ENCODE measurements around the gene SEZ6L2.
"Not testable (repeated sequence)": the region's sequence is repeated elsewhere in the genome, so short reads cannot be mapped to it uniquely, and the experiment has no call there.

The SEZ6L2 gene

DNA sequence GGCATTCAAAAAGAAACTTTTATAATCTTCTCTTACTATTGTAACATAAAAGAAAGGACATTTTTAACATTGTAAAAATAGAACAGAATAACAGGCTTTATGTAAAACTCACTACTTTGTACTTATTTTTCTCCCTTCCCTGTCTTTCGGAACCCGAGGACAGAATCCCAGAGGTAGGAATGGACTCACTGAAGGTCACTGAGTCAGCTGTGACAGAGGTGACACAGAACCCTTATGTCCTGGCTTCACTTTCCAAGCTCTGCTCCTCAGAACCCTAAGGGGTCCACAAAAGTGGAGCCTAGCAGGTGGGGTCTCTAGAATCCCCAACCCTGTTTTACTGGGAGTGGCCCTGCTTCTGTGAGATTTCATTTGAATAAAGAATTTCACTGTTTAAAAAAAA lies 23.0 kb upstream of the SEZ6L2 start:
- H3K36me3 ChIP-seq (ENCODE audit: control insufficient read depth in 1 of 2, insufficient read depth in 2 of 2, low read length in 2 of 2): peaks cover 20 to 37% of the 10 kb centered on the region in 2 donors
- H3K27ac ChIP-seq (ENCODE audit: low read length): no peak overlapping the region

DNA sequence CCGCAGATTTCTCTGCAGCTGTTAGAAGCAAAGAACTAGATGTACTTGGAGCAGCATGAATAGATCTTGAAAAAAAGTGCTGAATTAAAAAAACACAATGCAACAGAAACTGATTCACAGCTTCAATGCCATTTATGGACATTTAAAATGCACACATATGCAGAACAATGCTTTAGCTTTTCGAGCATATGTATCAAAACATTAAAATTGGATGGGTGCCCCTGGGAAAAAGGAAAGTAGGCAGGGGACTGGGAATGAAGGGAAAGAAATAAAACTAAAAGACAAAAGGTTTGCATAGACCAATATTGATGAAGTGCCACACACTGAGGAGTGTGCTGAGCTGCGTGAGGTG lies 21.7 kb upstream of the SEZ6L2 start:
- H3K4me1 ChIP-seq (ENCODE audit: control insufficient read depth in 1 of 2, insufficient read depth in 2 of 2, low read length in 2 of 2): peaks cover 0 to 9% of the 10 kb centered on the region in 2 donors
- H3K9me3 ChIP-seq (ENCODE audit: control insufficient read depth in 1 of 2, low read length in 2 of 2): no peaks in the 10 kb centered on the region
- H3K36me3 ChIP-seq (ENCODE audit: control insufficient read depth in 1 of 2, insufficient read depth in 2 of 2, low read length in 2 of 2): peaks cover 20 to 41% of the 10 kb centered on the region in 2 donors
- no peaks in the 10 kb centered on the region for H3K27me3 ChIP-seq (ENCODE audit: low read depth, low read length)
- H3K4me3 ChIP-seq (ENCODE audit: low read depth in 1 of 2, low read length in 2 of 2): no peak overlapping the region
- H3K27ac ChIP-seq (ENCODE audit: low read length): no peak overlapping the region

More for the DNA sequence above, 23.0 kb upstream of the SEZ6L2 start:
- no peaks in the 10 kb centered on the region for H3K9me3 ChIP-seq (ENCODE audit: control insufficient read depth in 1 of 2, low read length in 2 of 2)
- H3K4me3 ChIP-seq (ENCODE audit: low read depth in 1 of 2, low read length in 2 of 2): no peak overlapping the region
- H3K4me1 ChIP-seq (ENCODE audit: control insufficient read depth in 1 of 2, insufficient read depth in 2 of 2, low read length in 2 of 2): peaks cover 6 to 15% of the 10 kb centered on the region in 2 donors
- no peaks in the 10 kb centered on the region for H3K27me3 ChIP-seq (ENCODE audit: low read depth, low read length)

DNA sequence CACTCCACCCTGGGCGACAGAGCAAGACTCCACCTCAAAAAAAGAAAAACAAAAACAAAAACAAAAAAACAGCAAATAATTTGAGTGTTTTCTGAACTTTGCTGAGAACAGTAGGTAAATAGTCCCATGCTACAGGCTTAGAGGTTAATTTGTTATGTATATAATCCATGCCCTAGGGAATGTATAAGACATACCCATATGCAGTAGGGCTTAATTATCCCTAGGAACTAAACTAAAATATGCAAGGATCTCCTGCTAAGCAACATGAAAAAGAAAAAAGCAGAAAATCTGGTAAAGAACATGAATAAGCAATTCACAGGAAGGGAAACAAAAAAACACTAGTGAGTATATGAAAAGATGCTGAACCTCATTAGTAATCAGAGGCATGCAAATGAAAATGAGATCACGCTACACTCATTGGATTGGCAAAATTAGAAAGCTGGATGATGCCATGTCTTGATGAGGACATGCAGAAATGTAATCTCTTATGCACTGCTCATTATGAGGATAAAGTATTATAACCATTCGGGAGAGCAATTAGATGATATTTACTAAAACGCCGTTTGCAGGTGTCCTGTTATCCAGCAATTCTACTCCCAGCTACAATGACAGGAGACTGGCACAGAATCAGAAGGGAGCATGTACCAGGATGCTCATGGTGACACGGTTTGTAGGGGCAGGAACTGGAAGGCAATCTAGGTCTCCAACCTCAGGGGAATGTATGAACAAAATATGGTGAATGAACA lies 21.1 kb upstream of the SEZ6L2 start:
- H3K4me1 ChIP-seq (ENCODE audit: control insufficient read depth in 1 of 2, insufficient read depth in 2 of 2, low read length in 2 of 2): peaks cover 0 to 8% of the 10 kb centered on the region in 2 donors
- no peak overlapping the region for H3K4me3 ChIP-seq (ENCODE audit: low read depth in 1 of 2, low read length in 2 of 2)
- H3K9me3 ChIP-seq (ENCODE audit: control insufficient read depth in 1 of 2, low read length in 2 of 2): no peaks in the 10 kb centered on the region
- no peaks in the 10 kb centered on the region for H3K27me3 ChIP-seq (ENCODE audit: low read depth, low read length)
- no peak overlapping the region for H3K27ac ChIP-seq (ENCODE audit: low read length)
- peaks cover 20 to 41% of the 10 kb centered on the region in 2 donors for H3K36me3 ChIP-seq (ENCODE audit: control insufficient read depth in 1 of 2, insufficient read depth in 2 of 2, low read length in 2 of 2)

DNA sequence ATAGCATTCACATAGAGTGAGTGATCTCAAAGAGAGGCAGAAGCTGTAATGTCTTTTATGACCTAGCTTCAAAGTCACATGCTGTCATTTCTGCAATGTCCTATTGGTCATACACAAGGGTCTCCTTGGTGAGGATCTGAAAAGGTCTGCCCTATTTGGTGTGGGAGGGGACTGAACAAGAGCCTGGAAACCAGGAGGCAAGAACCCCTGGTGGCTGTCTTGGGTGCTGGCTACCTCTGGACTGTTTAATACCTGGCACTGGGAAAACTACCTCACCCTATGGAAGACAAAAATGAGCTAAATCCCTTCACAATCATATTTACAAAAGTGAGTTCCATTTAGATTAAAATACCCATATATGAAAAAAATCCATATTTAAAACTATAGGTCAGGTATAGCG lies 17.6 kb upstream of the SEZ6L2 start:
- no peak overlapping the region for H3K27ac ChIP-seq (ENCODE audit: low read length)
- no peaks in the 10 kb centered on the region for H3K4me1 ChIP-seq (ENCODE audit: control insufficient read depth in 1 of 2, insufficient read depth in 2 of 2, low read length in 2 of 2)
- H3K4me3 ChIP-seq (ENCODE audit: low read depth in 1 of 2, low read length in 2 of 2): no peak overlapping the region
- no peaks in the 10 kb centered on the region for H3K27me3 ChIP-seq (ENCODE audit: low read depth, low read length)
- H3K36me3 ChIP-seq (ENCODE audit: control insufficient read depth in 1 of 2, insufficient read depth in 2 of 2, low read length in 2 of 2): peaks cover 14 to 31% of the 10 kb centered on the region in 2 donors
- no peaks in the 10 kb centered on the region for H3K9me3 ChIP-seq (ENCODE audit: control insufficient read depth in 1 of 2, low read length in 2 of 2)

DNA sequence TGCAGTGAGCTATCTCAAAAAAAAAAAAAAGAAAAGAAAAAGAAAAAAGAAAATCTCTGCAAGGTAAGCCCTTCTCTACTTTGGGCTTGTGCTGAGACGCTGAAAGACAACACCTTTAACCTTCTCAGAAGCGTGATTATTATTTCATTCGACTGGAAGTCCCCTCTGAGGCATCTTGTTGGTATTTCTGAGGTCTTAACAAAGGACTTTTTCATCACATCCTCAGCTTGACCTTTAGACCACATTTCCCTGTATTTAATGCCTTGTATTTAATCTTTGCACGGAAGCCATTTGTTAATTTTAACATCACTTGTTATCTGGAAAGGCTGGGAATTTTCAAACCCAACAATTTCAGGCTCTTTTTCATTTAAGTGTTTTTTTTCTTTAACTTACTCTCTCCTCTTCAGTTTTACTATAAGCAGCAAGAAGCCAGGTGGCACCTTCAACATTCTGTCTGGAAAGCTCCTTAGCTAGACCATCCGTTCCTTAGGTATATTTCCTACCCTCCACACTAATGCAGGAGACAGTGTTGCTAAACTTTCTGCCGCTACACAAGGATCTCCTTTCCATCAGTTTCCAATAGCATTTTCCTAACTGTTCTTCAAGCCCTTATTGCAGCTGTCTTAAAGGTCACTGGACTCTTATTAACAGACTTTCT lies 16.4 kb upstream of the SEZ6L2 start:
- no peak overlapping the region for H3K27ac ChIP-seq (ENCODE audit: low read length)
- no peaks in the 10 kb centered on the region for H3K9me3 ChIP-seq (ENCODE audit: control insufficient read depth in 1 of 2, low read length in 2 of 2)
- no peak overlapping the region for H3K4me3 ChIP-seq (ENCODE audit: low read depth in 1 of 2, low read length in 2 of 2)
- H3K4me1 ChIP-seq (ENCODE audit: control insufficient read depth in 1 of 2, insufficient read depth in 2 of 2, low read length in 2 of 2): no peaks in the 10 kb centered on the region
- H3K27me3 ChIP-seq (ENCODE audit: low read depth, low read length): no peaks in the 10 kb centered on the region
- peaks cover 5 to 20% of the 10 kb centered on the region in 2 donors for H3K36me3 ChIP-seq (ENCODE audit: control insufficient read depth in 1 of 2, insufficient read depth in 2 of 2, low read length in 2 of 2)

DNA sequence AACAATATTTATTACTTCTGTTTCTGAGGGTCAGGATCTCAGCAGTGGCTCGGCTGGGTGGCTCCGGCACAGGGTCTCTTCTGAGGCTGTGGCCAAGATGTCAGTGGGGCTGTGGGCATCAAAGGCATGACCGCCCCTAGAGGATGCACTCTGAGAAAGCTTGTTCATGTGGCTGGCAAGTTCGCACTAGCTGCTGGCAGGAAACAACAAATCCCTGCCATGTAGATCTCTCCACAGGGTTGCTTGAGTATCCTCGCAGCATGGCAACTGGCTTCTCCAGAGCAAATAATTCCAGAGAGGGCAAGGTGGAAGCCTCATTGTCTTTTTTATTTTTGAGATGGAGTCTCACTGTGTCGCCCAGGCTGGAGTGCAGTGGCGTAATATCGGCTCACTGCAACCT lies 14.2 kb upstream of the SEZ6L2 start:
- H3K27ac ChIP-seq (ENCODE audit: low read length): no peak overlapping the region
- H3K4me3 ChIP-seq (ENCODE audit: low read depth in 1 of 2, low read length in 2 of 2): no peak overlapping the region
- H3K9me3 ChIP-seq (ENCODE audit: control insufficient read depth in 1 of 2, low read length in 2 of 2): no peaks in the 10 kb centered on the region
- H3K36me3 ChIP-seq (ENCODE audit: control insufficient read depth in 1 of 2, insufficient read depth in 2 of 2, low read length in 2 of 2): peaks cover 0 to 4% of the 10 kb centered on the region in 2 donors
- no peaks in the 10 kb centered on the region for H3K4me1 ChIP-seq (ENCODE audit: control insufficient read depth in 1 of 2, insufficient read depth in 2 of 2, low read length in 2 of 2)
- no peaks in the 10 kb centered on the region for H3K27me3 ChIP-seq (ENCODE audit: low read depth, low read length)

DNA sequence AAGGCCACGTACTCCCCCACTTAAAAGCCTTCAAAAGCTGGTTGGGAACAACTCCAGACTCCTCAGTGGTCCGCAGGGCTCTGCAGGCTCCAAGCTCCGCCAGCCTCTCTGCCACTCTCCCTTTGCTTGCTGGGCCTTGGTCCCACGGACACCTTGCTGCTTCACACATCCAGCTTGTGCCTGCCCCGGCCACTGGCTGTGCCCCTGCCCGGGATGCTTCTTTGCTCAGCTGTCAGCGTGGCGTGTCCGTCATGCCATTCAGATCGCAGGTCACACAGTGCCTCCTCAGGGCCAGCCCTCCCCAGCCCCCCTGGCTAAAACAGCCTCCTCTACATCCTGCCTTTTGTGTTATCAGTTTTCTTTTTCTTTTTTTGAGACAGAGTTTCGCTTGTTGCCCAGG lies 12.7 kb upstream of the SEZ6L2 start:
- H3K27ac ChIP-seq (ENCODE audit: low read length): no peak overlapping the region
- no peaks in the 10 kb centered on the region for H3K9me3 ChIP-seq (ENCODE audit: control insufficient read depth in 1 of 2, low read length in 2 of 2)
- H3K36me3 ChIP-seq (ENCODE audit: control insufficient read depth in 1 of 2, insufficient read depth in 2 of 2, low read length in 2 of 2): peaks cover 0 to 4% of the 10 kb centered on the region in 2 donors
- no peaks in the 10 kb centered on the region for H3K27me3 ChIP-seq (ENCODE audit: low read depth, low read length)
- no peaks in the 10 kb centered on the region for H3K4me1 ChIP-seq (ENCODE audit: control insufficient read depth in 1 of 2, insufficient read depth in 2 of 2, low read length in 2 of 2)
- H3K4me3 ChIP-seq (ENCODE audit: low read depth in 1 of 2, low read length in 2 of 2): no peak overlapping the region

DNA sequence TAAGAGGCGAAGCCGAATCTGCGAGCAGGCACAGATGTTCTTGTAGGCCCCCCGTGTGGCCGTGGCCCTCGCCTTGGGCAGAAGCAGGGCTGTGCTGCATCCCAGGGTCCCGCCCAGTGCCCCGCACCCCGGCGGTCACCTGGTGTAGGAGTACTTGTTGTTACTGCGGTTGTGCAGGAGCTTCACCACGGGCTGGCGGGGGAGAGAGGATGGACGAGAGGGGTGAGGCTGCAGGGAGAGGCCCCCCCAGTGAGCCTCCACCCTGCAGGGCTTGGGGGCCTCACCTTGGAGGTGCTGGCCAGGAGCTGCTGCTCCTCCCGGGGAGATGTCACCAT lies 12.3 kb upstream of the SEZ6L2 start:
- H3K4me3 ChIP-seq (ENCODE audit: low read depth in 1 of 2, low read length in 2 of 2): no peak overlapping the region
- no peaks in the 10 kb centered on the region for H3K9me3 ChIP-seq (ENCODE audit: control insufficient read depth in 1 of 2, low read length in 2 of 2)
- peaks cover 0 to under 1% of the 10 kb centered on the region in 2 donors for H3K36me3 ChIP-seq (ENCODE audit: control insufficient read depth in 1 of 2, insufficient read depth in 2 of 2, low read length in 2 of 2)
- H3K27ac ChIP-seq (ENCODE audit: low read length): no peak overlapping the region
- no peaks in the 10 kb centered on the region for H3K4me1 ChIP-seq (ENCODE audit: control insufficient read depth in 1 of 2, insufficient read depth in 2 of 2, low read length in 2 of 2)
- no peaks in the 10 kb centered on the region for H3K27me3 ChIP-seq (ENCODE audit: low read depth, low read length)

DNA sequence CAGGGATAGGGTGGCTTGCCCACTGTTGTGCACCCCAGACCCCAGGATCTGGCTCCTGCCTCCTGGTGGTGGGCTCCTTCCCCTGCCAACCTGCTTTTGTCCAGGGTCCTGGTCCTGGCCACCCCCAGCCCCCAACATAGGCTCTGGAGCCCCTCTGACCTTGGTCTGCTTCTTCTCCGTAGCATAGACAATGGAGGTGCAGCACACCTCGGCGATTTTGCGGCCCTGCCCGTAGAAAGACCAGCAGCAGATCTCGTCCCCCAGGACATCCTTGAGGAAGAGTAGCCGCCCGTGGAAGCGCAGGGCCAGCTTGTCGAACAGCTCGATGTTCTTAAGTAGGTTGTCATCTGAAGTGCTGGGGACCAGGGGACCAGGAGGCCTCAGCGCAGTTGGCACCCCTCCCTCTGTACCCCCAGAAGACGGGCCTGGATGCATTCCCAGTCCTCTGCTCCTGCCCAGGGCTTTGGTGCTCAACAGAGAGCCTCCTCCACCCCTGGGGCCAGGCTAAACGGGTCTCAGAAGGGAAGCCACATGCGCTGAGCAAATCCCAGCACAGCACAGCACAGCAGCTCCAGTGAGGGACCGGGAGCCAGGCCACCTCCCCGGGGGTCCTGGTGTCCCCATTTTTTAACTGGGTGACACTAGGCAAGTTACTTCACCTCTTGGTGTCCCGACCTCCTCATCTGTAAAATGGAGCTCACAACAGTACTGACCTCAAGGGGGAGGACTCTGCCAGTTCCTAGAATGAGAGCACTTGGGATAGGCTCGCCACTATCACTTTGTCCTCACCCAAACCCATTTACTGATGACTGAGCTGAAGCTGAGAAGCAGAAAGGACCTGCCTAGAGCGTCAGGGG lies 11.7 kb upstream of the SEZ6L2 start:
- Histone ChIP-seq H3K4me1 (ENCODE audit: control insufficient read depth in 1 of 2, insufficient read depth in 2 of 2, low read length in 2 of 2) (no peaks in the 10 kb centered on the region), H3K9me3 (ENCODE audit: control insufficient read depth in 1 of 2, low read length in 2 of 2) (no peaks in the 10 kb centered on the region), H3K27ac (ENCODE audit: low read length) (no peak overlapping the region), H3K4me3 (ENCODE audit: low read depth in 1 of 2, low read length in 2 of 2) (no peak overlapping the region), H3K36me3 (ENCODE audit: control insufficient read depth in 1 of 2, insufficient read depth in 2 of 2, low read length in 2 of 2) (no peaks in the 10 kb centered on the region), H3K27me3 (ENCODE audit: low read depth, low read length) (no peaks in the 10 kb centered on the region)

DNA sequence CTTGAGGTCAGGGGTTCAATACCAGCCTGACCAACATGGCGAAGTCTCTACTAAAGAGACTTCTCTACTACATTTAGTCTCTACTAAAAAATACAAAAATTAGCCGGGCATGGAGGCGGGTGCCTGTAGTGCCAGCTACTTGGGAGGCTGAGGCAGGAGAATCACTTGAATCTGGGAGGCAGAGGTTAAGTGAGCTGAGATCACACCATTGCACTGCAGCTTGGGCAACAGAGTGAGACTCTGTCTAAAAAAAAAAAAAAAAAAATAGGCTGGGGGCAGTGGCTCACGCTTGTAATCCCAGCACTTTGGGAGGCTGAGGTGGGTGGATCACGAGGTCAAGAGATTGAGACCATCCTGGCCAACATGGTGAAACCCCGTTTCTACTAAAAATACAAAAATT lies 10.5 kb upstream of the SEZ6L2 start:
- not testable (repeated sequence) for H3K9me3 ChIP-seq (ENCODE audit: control insufficient read depth in 1 of 2, low read length in 2 of 2); H3K4me1 ChIP-seq (ENCODE audit: control insufficient read depth in 1 of 2, insufficient read depth in 2 of 2, low read length in 2 of 2); H3K27me3 ChIP-seq (ENCODE audit: low read depth, low read length); H3K36me3 ChIP-seq (ENCODE audit: control insufficient read depth in 1 of 2, insufficient read depth in 2 of 2, low read length in 2 of 2); H3K27ac ChIP-seq (ENCODE audit: low read length); H3K4me3 ChIP-seq (ENCODE audit: low read depth in 1 of 2, low read length in 2 of 2)

DNA sequence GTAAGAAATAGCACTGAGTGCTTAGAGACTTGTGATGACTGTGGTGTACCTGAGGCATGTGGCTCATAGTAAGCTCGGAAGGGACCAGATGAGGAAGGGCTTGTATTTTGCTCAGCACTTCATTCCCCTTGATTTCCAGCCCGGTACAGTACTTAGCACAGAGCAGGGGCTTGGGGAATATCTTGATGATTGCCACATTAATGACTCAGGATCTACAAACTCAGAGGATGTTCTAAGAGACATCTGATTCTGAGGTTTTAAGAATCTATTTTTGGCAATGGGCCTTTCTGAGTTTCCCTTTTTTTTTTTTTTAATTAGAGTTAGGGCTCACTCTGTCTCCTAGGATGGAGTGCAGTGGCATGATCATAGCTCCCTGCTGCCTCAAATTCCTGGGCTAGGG lies 10.0 kb upstream of the SEZ6L2 start:
- H3K27me3 ChIP-seq (ENCODE audit: low read depth, low read length): no peaks in the 10 kb centered on the region
- no peaks in the 10 kb centered on the region for H3K9me3 ChIP-seq (ENCODE audit: control insufficient read depth in 1 of 2, low read length in 2 of 2)
- H3K4me1 ChIP-seq (ENCODE audit: control insufficient read depth in 1 of 2, insufficient read depth in 2 of 2, low read length in 2 of 2): no peaks in the 10 kb centered on the region
- no peak overlapping the region for H3K4me3 ChIP-seq (ENCODE audit: low read depth in 1 of 2, low read length in 2 of 2)
- no peak overlapping the region for H3K27ac ChIP-seq (ENCODE audit: low read length)
- no peaks in the 10 kb centered on the region for H3K36me3 ChIP-seq (ENCODE audit: control insufficient read depth in 1 of 2, insufficient read depth in 2 of 2, low read length in 2 of 2)
